ENCODE measurements around the gene TOPAZ1. TPM values are rescaled to one million over a fixed set of nuclear protein-coding genes. Genes with fewer than 3 reads are reported as not detected.

The TOPAZ1 gene
- total RNA-seq (2016; rRNA removed; fragmentation: Illumina TruSeq; extraction: Trizol): not detected in 2 replicates
- not detected in 2 replicates for total RNA-seq (2016; cell fraction: cytosol; rRNA removed; fragmentation: Illumina TruSeq; extraction: Trizol; ENCODE audit: low read depth)
- total RNA-seq (2016; cell fraction: insoluble cytoplasmic fraction; rRNA removed; fragmentation: Illumina TruSeq; extraction: Trizol): not detected in 2 replicates
- total RNA-seq (2016; cell fraction: membrane; rRNA removed; fragmentation: Illumina TruSeq; extraction: Trizol): not detected in 2 replicates
- not detected in 2 replicates for total RNA-seq (2016; cell fraction: nucleus; rRNA removed; fragmentation: Illumina TruSeq; extraction: Trizol)
- polyA plus RNA-seq (2011; rRNA removed): not detected in 2 replicates
- not detected in 2 replicates for polyA plus RNA-seq (2011; cell fraction: cytosol; rRNA removed)
- not detected in 2 replicates for polyA plus RNA-seq (2011; cell fraction: nucleus; rRNA removed)
- not detected in 2 replicates for polyA plus RNA-seq (2012)
- polyA plus RNA-seq (2016; cell fraction: cytosol; fragmentation: Illumina TruSeq; extraction: Trizol; ENCODE audit: low read depth): not detected in 2 replicates
- not detected in 2 replicates for polyA plus RNA-seq (2016; cell fraction: insoluble cytoplasmic fraction; fragmentation: Illumina TruSeq; extraction: Trizol; ENCODE audit: low read depth)
- not detected in 2 replicates for polyA plus RNA-seq (2016; cell fraction: membrane; fragmentation: Illumina TruSeq; extraction: Trizol; ENCODE audit: low read depth)
- polyA plus RNA-seq (2016; cell fraction: nucleus; fragmentation: Illumina TruSeq; extraction: Trizol; ENCODE audit: insufficient read depth, low read depth): not detected in 2 replicates
- not detected in 2 replicates for polyA minus RNA-seq (2011; rRNA and poly(A)+ RNA removed; ENCODE audit: low replicate concordance)
- polyA minus RNA-seq (2011; cell fraction: cytosol; rRNA and poly(A)+ RNA removed): not detected in 2 replicates
- polyA minus RNA-seq (2011; cell fraction: nucleus; rRNA and poly(A)+ RNA removed): not detected in 2 replicates
- not detected for Bru-seq, nascent RNA
- BruChase-seq, experiment 1, labeled RNA remaining after a 6-hour chase: not detected
- not detected for BruChase-seq, experiment 2, labeled RNA remaining after a 2-hour chase
- long read RNA-seq, experiment 1: 0 reads
- long read RNA-seq, experiment 2: 0 reads

DNA sequence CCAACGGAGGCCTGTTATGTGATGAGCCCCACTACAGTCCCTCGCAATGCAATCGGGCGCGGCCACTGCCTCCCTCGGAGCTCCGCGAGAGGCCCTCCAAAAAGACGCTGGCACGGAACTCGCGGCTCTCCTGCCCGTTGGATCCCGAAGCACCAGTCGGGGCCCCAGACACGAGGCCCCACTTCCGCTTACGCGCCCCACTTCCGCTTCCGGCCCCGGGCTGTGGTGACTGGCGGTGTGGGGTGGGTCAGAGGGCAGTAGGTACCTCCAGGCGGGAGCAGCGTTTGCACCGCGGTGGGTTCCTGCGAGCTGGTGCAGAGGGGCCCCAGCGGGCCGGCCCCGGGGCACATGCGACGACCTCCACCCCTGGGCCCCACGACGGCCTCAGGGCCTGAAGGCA, at the start of gene TOPAZ1:
Gene TOPAZ1 (plus strand): TSS at position 181 of the 400 bp plus-strand sequence. CDS start 168 bp downstream, at position 349.
- POLR2A ChIA-PET: no interaction called here
- in situ Hi-C loops (cut with HindIII; ENCODE audit: extremely low pct_ligation_motif_present, low pct_unique_long_range_greater_than_20kb): no loop called here
- CTCF ChIA-PET (ENCODE audit: low intra/inter-chr PET ratio, low total read pairs): no interaction called here
- no peaks in the 10 kb centered on the region for H3K79me2 ChIP-seq (ENCODE audit: insufficient read depth, low read length)
- H3K27ac ChIP-seq (ENCODE audit: extremely low read length, insufficient read depth, low read length): no peak within 1 kb of the TSS
- no peak for DNase-seq (ENCODE audit: low spot score)
- TF ChIP-seq SMAD1 (CRISPR knock-in tag; IDR thresholded peaks at IDR 0.05; ENCODE audit: borderline replicate concordance, low read depth) (no peak), ZNF326 (CRISPR knock-in tag; IDR thresholded peaks at IDR 0.05; ENCODE audit: borderline replicate concordance) (no peak), EZH2 (conservative IDR thresholded peaks at IDR 0.05; ENCODE audit: low read depth, low read length) (no peak), GABPB1 (CRISPR knock-in tag; IDR thresholded peaks at IDR 0.05) (no peak)
- TF ChIP-seq, protein P1, sequence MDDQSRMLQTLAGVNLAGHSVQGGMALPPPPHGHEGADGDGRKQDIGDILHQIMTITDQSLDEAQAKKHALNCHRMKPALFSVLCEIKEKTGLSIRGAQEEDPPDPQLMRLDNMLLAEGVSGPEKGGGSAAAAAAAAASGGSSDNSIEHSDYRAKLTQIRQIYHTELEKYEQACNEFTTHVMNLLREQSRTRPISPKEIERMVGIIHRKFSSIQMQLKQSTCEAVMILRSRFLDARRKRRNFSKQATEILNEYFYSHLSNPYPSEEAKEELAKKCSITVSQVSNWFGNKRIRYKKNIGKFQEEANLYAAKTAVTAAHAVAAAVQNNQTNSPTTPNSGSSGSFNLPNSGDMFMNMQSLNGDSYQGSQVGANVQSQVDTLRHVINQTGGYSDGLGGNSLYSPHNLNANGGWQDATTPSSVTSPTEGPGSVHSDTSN (CRISPR knock-in tag; IDR thresholded peaks at IDR 0.05; ENCODE audit: borderline replicate concordance): no peak
- TF ChIP-seq, protein P2, sequence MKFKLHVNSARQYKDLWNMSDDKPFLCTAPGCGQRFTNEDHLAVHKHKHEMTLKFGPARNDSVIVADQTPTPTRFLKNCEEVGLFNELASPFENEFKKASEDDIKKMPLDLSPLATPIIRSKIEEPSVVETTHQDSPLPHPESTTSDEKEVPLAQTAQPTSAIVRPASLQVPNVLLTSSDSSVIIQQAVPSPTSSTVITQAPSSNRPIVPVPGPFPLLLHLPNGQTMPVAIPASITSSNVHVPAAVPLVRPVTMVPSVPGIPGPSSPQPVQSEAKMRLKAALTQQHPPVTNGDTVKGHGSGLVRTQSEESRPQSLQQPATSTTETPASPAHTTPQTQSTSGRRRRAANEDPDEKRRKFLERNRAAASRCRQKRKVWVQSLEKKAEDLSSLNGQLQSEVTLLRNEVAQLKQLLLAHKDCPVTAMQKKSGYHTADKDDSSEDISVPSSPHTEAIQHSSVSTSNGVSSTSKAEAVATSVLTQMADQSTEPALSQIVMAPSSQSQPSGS (CRISPR knock-in tag; IDR thresholded peaks at IDR 0.05): no peak
- TF ChIP-seq, protein P3, sequence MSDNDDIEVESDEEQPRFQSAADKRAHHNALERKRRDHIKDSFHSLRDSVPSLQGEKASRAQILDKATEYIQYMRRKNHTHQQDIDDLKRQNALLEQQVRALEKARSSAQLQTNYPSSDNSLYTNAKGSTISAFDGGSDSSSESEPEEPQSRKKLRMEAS (IDR thresholded peaks at IDR 0.05): no peak
- no TSS peak for BruUV-seq (replicated peaks)
- H3K27me3 ChIP-seq (ENCODE audit: control insufficient read depth in 1 of 2, insufficient read depth in 2 of 2, low read length in 2 of 2): 0 out of 5 replicates have a peak, but pooled peaks cover 0 to 13% of the 10 kb centered on the region in 2 experiments
- H3K4me3 ChIP-seq (replicated peaks in 1 of 3; ENCODE audit: insufficient read depth in 1 of 3, low read depth in 2 of 3, low read length in 3 of 3): no peak within 1 kb of the TSS
- H3K4me2 ChIP-seq (ENCODE audit: low read depth, low read length): no peak within 1 kb of the TSS
- no peaks in the 10 kb centered on the region for H4K20me1 ChIP-seq (ENCODE audit: insufficient read depth, low read length)
- H3K9ac ChIP-seq (ENCODE audit: insufficient read depth, low read depth, low read length): no peak within 1 kb of the TSS
- no peak within 1 kb of the TSS for H2AFZ ChIP-seq (ENCODE audit: low read length)
- WGBS (ENCODE audit: low lambda C conversion rate): 95% methylated on average over 6 of the region's 35 CpGs
- no peaks in the 10 kb centered on the region for H3K36me3 ChIP-seq (replicated peaks in 1 of 2; ENCODE audit: control insufficient read depth in 1 of 2, insufficient read depth in 2 of 2, low read length in 2 of 2)
- no peak for FAIRE-seq
- intact Hi-C loops (cut with micrococcal nuclease; ENCODE audit: unreplicated experiment): no loop called here
- no peaks in the 10 kb centered on the region for H3K9me3 ChIP-seq (ENCODE audit: low read length)
- ATAC-seq: no peak
- no peaks in the 10 kb centered on the region for H3K4me1 ChIP-seq (ENCODE audit: insufficient read depth, low read length)

Data from HepG2 (cell line).